ENCODE data around the gene CYB5RL. TPM values are rescaled to one million over a fixed set of nuclear protein-coding genes. Genes with fewer than 3 reads are reported as not detected.
A peak's percentile ranks its signal among the peaks of the same experiment; 100 is the strongest.

The CYB5RL gene, protein sequence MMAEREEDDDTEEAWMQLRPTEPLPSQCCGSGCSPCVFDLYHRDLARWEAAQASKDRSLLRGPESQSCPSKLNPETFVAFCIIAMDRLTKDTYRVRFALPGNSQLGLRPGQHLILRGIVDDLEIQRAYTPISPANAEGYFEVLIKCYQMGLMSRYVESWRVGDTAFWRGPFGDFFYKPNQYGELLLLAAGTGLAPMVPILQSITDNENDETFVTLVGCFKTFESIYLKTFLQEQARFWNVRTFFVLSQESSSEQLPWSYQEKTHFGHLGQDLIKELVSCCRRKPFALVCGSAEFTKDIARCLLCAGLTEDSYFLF
- total RNA-seq (2021; fragmentation: NEBNext Ultra II Directional; extraction: Animal tissue kit (Norgen Biotek cat#: 25700)) = 1 to 10 TPM; 4.5 to 6.1 (median 5.2) TPM
- long read RNA-seq, partial matches to known transcripts = 2 of 3 reads
- long read RNA-seq, other reads (novel, unspliced or antisense) = 1 of 3 reads

DNA sequence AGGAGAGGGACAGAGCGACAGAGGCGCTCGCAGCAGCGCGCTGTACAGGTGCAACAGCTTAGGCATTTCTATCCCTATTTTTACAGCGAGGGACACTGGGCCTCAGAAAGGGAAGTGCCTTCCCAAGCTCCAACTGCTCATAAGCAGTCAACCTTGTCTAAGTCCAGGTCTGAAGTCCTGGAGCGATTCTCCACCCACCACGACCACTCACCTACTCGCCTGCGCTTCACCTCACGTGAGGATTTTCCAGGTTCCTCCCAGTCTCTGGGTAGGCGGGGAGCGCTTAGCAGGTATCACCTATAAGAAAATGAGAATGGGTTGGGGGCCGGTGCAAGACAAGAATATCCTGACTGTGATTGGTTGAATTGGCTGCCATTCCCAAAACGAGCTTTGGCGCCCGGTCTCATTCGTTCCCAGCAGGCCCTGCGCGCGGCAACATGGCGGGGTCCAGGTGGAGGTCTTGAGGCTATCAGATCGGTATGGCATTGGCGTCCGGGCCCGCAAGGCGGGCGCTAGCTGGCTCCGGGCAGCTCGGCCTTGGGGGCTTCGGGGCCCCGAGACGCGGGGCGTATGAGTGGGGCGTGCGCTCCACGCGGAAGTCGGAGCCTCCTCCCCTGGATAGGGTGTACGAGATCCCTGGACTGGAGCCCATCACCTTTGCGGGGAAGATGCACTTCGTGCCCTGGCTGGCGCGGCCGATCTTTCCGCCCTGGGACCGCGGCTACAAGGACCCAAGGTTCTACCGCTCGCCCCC, at the start of gene CYB5RL, which contains the start of gene MRPL37:
Gene CYB5RL, minus strand, starts transcription at position 266 of the 754 bp plus-strand sequence. CDS start 4,414 bp downstream, outside the sequence.
Gene MRPL37, plus strand, starts transcription at position 403 of the 754 bp plus-strand sequence. Its CDS starts 77 bp downstream, at position 480.
- DNase-seq = peak; percentile 97
- H3K4me3 Mint-ChIP-seq = peak within 1 kb of the TSS; percentile 96
- H3K36me3 Mint-ChIP-seq (ENCODE audit: low read depth) = peaks cover 2% of the 10 kb centered on the region
- H3K27ac Mint-ChIP-seq = peak within 1 kb of the TSS; percentile 84
- H3K27me3 Mint-ChIP-seq (ENCODE audit: insufficient read depth) = no peaks in the 10 kb centered on the region
- peaks cover 37% of the 10 kb centered on the region for H3K4me1 Mint-ChIP-seq (ENCODE audit: low read depth)
- no peaks in the 10 kb centered on the region for H3K9me3 Mint-ChIP-seq
- TF ChIP-seq, protein P1, sequence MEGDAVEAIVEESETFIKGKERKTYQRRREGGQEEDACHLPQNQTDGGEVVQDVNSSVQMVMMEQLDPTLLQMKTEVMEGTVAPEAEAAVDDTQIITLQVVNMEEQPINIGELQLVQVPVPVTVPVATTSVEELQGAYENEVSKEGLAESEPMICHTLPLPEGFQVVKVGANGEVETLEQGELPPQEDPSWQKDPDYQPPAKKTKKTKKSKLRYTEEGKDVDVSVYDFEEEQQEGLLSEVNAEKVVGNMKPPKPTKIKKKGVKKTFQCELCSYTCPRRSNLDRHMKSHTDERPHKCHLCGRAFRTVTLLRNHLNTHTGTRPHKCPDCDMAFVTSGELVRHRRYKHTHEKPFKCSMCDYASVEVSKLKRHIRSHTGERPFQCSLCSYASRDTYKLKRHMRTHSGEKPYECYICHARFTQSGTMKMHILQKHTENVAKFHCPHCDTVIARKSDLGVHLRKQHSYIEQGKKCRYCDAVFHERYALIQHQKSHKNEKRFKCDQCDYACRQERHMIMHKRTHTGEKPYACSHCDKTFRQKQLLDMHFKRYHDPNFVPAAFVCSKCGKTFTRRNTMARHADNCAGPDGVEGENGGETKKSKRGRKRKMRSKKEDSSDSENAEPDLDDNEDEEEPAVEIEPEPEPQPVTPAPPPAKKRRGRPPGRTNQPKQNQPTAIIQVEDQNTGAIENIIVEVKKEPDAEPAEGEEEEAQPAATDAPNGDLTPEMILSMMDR (IDR thresholded peaks at IDR 0.05) = no peak

DNA sequence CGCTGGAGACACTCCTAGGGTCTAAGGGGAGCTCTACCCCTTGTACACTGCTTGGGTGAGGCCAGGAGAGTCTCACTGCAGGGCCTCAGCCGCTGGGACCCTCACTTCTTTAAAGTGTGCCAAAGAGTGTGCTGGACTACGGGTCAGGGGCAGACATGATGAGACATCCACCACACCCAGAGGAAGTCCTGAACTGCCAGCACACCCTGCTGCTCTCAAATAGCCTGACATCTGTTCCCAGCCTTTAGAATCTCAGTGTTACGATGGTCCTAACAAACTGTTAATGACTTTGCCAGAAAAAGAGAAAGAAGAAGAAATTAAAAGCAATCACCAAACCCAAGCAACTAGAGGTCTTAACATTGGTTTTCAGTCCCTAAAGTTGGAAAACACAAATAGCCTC, 49.1 kb upstream of the CYB5RL start:
- peaks cover 28% of the 10 kb centered on the region for H3K4me1 Mint-ChIP-seq (ENCODE audit: low read depth)
- TF ChIP-seq, protein P1 (IDR thresholded peaks at IDR 0.05) = no peak
- no peaks in the 10 kb centered on the region for H3K9me3 Mint-ChIP-seq
- no peak for DNase-seq
- peaks cover 7% of the 10 kb centered on the region for H3K27me3 Mint-ChIP-seq (ENCODE audit: insufficient read depth)
- H3K4me3 Mint-ChIP-seq = no peak overlapping the region
- H3K27ac Mint-ChIP-seq = peak overlapping the region; percentile 54
- peaks cover 6% of the 10 kb centered on the region for H3K36me3 Mint-ChIP-seq (ENCODE audit: low read depth)

DNA sequence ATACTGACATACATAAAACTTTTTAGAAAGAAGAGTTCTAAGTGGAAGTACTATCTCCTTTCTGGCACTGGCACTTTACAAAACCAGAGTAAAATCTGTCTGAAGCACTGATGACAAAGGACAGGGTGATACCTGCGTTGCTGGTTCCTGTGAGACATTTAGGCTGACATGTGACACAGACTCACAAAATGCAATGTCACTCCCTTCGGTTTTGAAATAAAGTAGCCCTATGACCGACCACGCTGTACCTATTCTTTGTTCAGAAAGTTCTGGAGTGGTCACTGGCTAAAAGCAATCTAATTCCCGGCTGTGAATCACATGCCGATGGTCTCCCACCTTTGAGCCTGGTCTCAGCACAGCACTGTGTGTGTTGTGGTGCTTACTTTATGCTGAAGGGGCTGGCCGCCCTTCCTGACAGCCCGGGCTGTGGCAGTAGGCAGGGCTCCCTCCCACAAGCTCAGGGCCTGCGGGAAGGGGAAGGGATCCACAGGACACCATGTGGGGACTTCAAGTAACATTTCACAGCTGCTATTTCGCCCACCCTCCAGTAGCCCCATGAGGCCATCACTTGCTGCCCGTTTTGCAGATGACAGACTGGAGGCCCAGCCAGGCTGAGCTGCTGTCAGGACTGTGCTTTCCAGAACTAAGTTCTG, 48.2 kb upstream of the CYB5RL start:
- H3K9me3 Mint-ChIP-seq = no peaks in the 10 kb centered on the region
- no peak for DNase-seq
- H3K36me3 Mint-ChIP-seq (ENCODE audit: low read depth) = peaks cover 6% of the 10 kb centered on the region
- peaks cover 18% of the 10 kb centered on the region for H3K4me1 Mint-ChIP-seq (ENCODE audit: low read depth)
- H3K27ac Mint-ChIP-seq = no peak overlapping the region
- TF ChIP-seq, protein P1 (IDR thresholded peaks at IDR 0.05) = no peak
- no peak overlapping the region for H3K4me3 Mint-ChIP-seq
- H3K27me3 Mint-ChIP-seq (ENCODE audit: insufficient read depth) = peaks cover 5% of the 10 kb centered on the region

DNA sequence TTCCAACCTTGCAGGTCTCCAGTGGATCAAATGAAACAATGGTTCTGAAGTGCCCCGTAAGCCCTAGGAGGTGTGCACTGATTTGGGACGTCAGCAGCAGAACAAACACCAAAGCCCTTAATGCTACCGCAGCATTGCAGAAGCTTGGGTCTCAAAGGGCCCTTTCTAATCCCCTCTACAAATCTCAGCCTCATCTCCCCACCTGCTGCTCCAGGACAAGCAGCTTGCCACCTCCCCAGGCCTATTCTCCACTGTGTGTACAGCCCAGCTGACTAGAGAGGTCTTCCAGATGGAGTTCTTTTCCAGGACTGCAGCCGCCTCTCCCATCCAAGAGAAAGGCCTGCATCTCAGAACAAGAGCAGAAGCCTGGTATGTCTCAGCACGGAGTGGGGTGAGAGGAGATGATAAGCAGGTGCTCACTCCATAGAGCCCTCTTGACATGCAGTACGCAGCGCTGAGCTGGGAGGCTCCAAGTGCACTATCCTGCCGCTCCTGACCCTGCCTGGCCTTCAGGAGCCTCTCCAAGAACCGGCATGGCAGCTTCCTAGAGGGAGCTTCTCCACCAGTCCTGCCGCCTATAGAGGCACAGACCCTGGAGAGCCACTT, 46.4 kb upstream of the CYB5RL start:
- H3K4me3 Mint-ChIP-seq = no peak overlapping the region
- H3K4me1 Mint-ChIP-seq (ENCODE audit: low read depth) = peaks cover 13% of the 10 kb centered on the region
- H3K36me3 Mint-ChIP-seq (ENCODE audit: low read depth) = peaks cover 6% of the 10 kb centered on the region
- H3K27me3 Mint-ChIP-seq (ENCODE audit: insufficient read depth) = peaks cover 3% of the 10 kb centered on the region
- H3K27ac Mint-ChIP-seq = no peak overlapping the region
- TF ChIP-seq, protein P1 (IDR thresholded peaks at IDR 0.05) = no peak
- no peak for DNase-seq
- H3K9me3 Mint-ChIP-seq = no peaks in the 10 kb centered on the region

DNA sequence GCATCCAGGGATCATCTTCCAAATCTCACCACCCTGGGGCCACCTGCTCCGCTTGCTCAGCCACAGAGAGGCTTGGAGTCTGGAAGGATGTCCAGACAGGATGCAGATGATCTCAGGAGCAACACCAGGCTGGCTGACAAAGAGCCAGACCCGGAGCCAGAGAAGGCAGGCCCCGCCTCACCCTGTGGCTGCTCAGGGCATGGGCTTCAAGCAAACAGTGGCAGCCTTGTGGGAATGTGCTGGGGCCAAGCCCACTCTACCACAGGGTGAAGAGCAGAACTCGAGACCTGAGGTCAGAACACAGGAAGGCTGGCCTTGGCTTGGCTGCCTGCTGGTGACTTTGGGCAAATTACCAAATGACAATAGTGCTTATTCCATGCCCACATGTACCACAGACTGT, 45.7 kb upstream of the CYB5RL start:
- TF ChIP-seq, protein P1 (IDR thresholded peaks at IDR 0.05) = no peak
- Mint-ChIP-seq H3K9me3 (no peaks in the 10 kb centered on the region), H3K4me3 (no peak overlapping the region), H3K36me3 (ENCODE audit: low read depth) (peaks cover 6% of the 10 kb centered on the region), H3K27ac (no peak overlapping the region), H3K4me1 (ENCODE audit: low read depth) (peaks cover 13% of the 10 kb centered on the region), H3K27me3 (ENCODE audit: insufficient read depth) (peaks cover 4% of the 10 kb centered on the region)
- no peak for DNase-seq

Data from HFFc6 (cell line).